Nephron (organoid): Measurements from ENCODE around the gene TCF12.
A peak's percentile ranks its signal among the peaks of the same experiment; 100 is the strongest.

Source experiments
- H3K27ac Mint-ChIP-seq, 3 experiments: 2 replicates each; pipeline ENCODE4 v1.8.0; 2020; ENCODE audit warnings: mixed read lengths in 3 of 3, mild to moderate bottlenecking in 2 of 3, moderate library complexity in 1 of 3
- H3K27me3 Mint-ChIP-seq: 2 replicates; pipeline ENCODE4 v1.8.0; 2021; ENCODE audit warnings: low read depth, mild to moderate bottlenecking, moderate library complexity, mixed read lengths
- H3K36me3 Mint-ChIP-seq: 2 replicates; pipeline ENCODE4 v1.8.0; 2020; ENCODE audit warnings: low read depth, mixed read lengths
- H3K4me1 Mint-ChIP-seq: 2 replicates; pipeline ENCODE4 v1.8.0; 2020; ENCODE audit warnings: mixed read lengths
- H3K4me3 Mint-ChIP-seq, 3 experiments: 2 replicates each; pipeline ENCODE4 v1.8.0; 2020; ENCODE audit warnings: mild to moderate bottlenecking in 3 of 3, mixed read lengths in 3 of 3, moderate library complexity in 2 of 3
- H3K9me3 Mint-ChIP-seq: 2 replicates; pipeline ENCODE4 v1.8.0; 2020; ENCODE audit warnings: mixed read lengths
- CTCF ChIP-seq, 3 experiments: fragments of 200-600 bp; sonication (generic); IDR thresholded peaks; one replicate each; pipeline ENCODE4 v1.5.0; 2021; ENCODE audit warnings: antibody characterized with exemption in 3 of 3; ENCODE audit not compliant: unreplicated experiment in 3 of 3

The TCF12 gene

GRCh38 chr15:57183614-57184344, 265.3 kb downstream of the TCF12 start:
- Mint-ChIP-seq H3K4me3 (no peak overlapping the region), H3K4me1 (peaks cover 3% of the 10 kb centered on the region), H3K27ac (peak overlapping the region in 1 of 3 experiments; percentile 57), H3K36me3 (peaks cover 35% of the 10 kb centered on the region), H3K27me3 (no peaks in the 10 kb centered on the region), H3K9me3 (peaks cover 14% of the 10 kb centered on the region)
- TF ChIP-seq CTCF (IDR thresholded peaks at IDR 0.05; ENCODE audit: unreplicated experiment in 3 of 3): no peak

- H3K4me3 Mint-ChIP-seq: no peak overlapping the region
- H3K36me3 Mint-ChIP-seq: peaks cover 32% of the 10 kb centered on the region
- H3K27me3 Mint-ChIP-seq: no peaks in the 10 kb centered on the region
- H3K9me3 Mint-ChIP-seq: peaks cover 14% of the 10 kb centered on the region
- peaks cover 3% of the 10 kb centered on the region for H3K4me1 Mint-ChIP-seq
- no peak for TF ChIP-seq CTCF (IDR thresholded peaks at IDR 0.05; ENCODE audit: unreplicated experiment in 3 of 3)
- peak overlapping the region in 1 of 3 experiments; percentile 57 for H3K27ac Mint-ChIP-seq
Measured at GRCh38 chr15:57184502-57184901, 266.1 kb downstream of the TCF12 start.

- TF ChIP-seq CTCF (IDR thresholded peaks at IDR 0.05; ENCODE audit: unreplicated experiment in 3 of 3): no peak
- Mint-ChIP-seq H3K27me3 (no peaks in the 10 kb centered on the region), H3K36me3 (peaks cover 29% of the 10 kb centered on the region), H3K4me3 (no peak overlapping the region), H3K9me3 (peaks cover 14% of the 10 kb centered on the region), H3K27ac (no peak overlapping the region), H3K4me1 (peaks cover 4% of the 10 kb centered on the region)
Measured at GRCh38 chr15:57185507-57186074, 267.1 kb downstream of the TCF12 start.

GRCh38 chr15:57189466-57189865, 271.0 kb downstream of the TCF12 start:
- Mint-ChIP-seq H3K9me3 (peaks cover 14% of the 10 kb centered on the region), H3K27me3 (no peaks in the 10 kb centered on the region), H3K27ac (peak overlapping the region in 1 of 3 experiments; percentile 8), H3K4me1 (peaks cover 4% of the 10 kb centered on the region), H3K36me3 (peaks cover 55% of the 10 kb centered on the region), H3K4me3 (no peak overlapping the region)
- TF ChIP-seq CTCF (IDR thresholded peaks at IDR 0.05; ENCODE audit: unreplicated experiment in 3 of 3): no peak

GRCh38 chr15:57190208-57190607, 271.8 kb downstream of the TCF12 start:
- no peak overlapping the region for H3K4me3 Mint-ChIP-seq
- TF ChIP-seq CTCF (IDR thresholded peaks at IDR 0.05; ENCODE audit: unreplicated experiment in 3 of 3): no peak
- H3K27me3 Mint-ChIP-seq: no peaks in the 10 kb centered on the region

GRCh38 chr15:57193161-57193560, 274.7 kb downstream of the TCF12 start:
- TF ChIP-seq CTCF (IDR thresholded peaks at IDR 0.05; ENCODE audit: unreplicated experiment in 3 of 3): no peak
- Mint-ChIP-seq H3K27ac (no peak overlapping the region), H3K27me3 (no peaks in the 10 kb centered on the region), H3K36me3 (peaks cover 31% of the 10 kb centered on the region), H3K4me3 (no peak overlapping the region), H3K9me3 (no peaks in the 10 kb centered on the region), H3K4me1 (peaks cover 10% of the 10 kb centered on the region)

More at GRCh38 chr15:57190208-57190607, 271.8 kb downstream of the TCF12 start:
- peaks cover 4% of the 10 kb centered on the region for H3K4me1 Mint-ChIP-seq
- peak overlapping the region in 1 of 3 experiments; percentile 8 for H3K27ac Mint-ChIP-seq
- H3K36me3 Mint-ChIP-seq: peaks cover 53% of the 10 kb centered on the region
- H3K9me3 Mint-ChIP-seq: peaks cover 14% of the 10 kb centered on the region
